HCT116 (cell line): ENCODE measurements around the gene OR13H1.

ENCODE experiments used
- ATF3 ChIP-seq: IDR thresholded peaks from 2 replicates; pipeline ENCODE4 v1.6.1; 2012
- CTCF ChIP-seq, 3 experiments: fragments of 200-600 bp in 1 of 3; sonication (generic) in 1 of 3; IDR thresholded peaks in 2 of 3; conservative IDR thresholded peaks in 1 of 3; 2 replicates each; pipeline ENCODE4 v1.5.1; 2012 to 2017; ENCODE audit warnings: low read depth in 2 of 3, low read length in 2 of 3, antibody characterized with exemption in 1 of 3, borderline replicate concordance in 1 of 3, control low read depth in 1 of 3, mild to moderate bottlenecking in 1 of 3, mixed read lengths in 1 of 3, mixed run types in 1 of 3, moderate library complexity in 1 of 3; ENCODE audit not compliant: insufficient read depth in 1 of 3
- EGR1 ChIP-seq: IDR thresholded peaks from 2 replicates; pipeline ENCODE4 v1.6.1; 2012; ENCODE audit warnings: low read depth
- EZH2 ChIP-seq: fragments of 200-600 bp; sonication (generic); IDR thresholded peaks from 2 replicates; pipeline ENCODE4 v1.6.1; 2017; ENCODE audit warnings: antibody characterized with exemption, mixed run types
- EZH2phosphoT487 ChIP-seq: fragments of 200-600 bp; IDR thresholded peaks from 2 replicates; pipeline ENCODE4 v1.6.1; 2018; ENCODE audit warnings: antibody characterized with exemption, borderline replicate concordance
- POLR2A ChIP-seq: IDR thresholded peaks from 2 replicates; pipeline ENCODE4 v1.7.0; 2011; ENCODE audit warnings: borderline replicate concordance; ENCODE audit not compliant: insufficient read depth, insufficient read length; ENCODE audit errors: extremely low read depth
- TCF7L2 ChIP-seq: IDR thresholded peaks from 2 replicates; pipeline ENCODE4 v1.7.0; 2011; ENCODE audit warnings: borderline replicate concordance, inconsistent platforms; ENCODE audit not compliant: insufficient read depth, insufficient read length; ENCODE audit errors: extremely low read depth
- YY1 ChIP-seq: IDR thresholded peaks from 2 replicates; pipeline ENCODE4 v1.6.1; 2011; ENCODE audit warnings: low read length, low read depth, moderate library complexity, mild to moderate bottlenecking; ENCODE audit not compliant: insufficient replicate concordance; ENCODE audit errors: extremely low read depth
- ZNF274 ChIP-seq: fragments of 200-500 bp; sonication (Bioruptor generic); IDR thresholded peaks from 2 replicates; pipeline ENCODE4 v1.6.1; 2014; ENCODE audit warnings: mild to moderate bottlenecking, low read depth, low read length, inconsistent platforms

GRCh38 chrX:131543774-131544173, at the start of gene OR13H1:
- TF ChIP-seq CTCF (IDR thresholded peaks at IDR 0.05 in 2 of 3, conservative IDR thresholded peaks at IDR 0.05 in 1 of 3; ENCODE audit: borderline replicate concordance in 1 of 3, insufficient read depth in 1 of 3, low read depth in 2 of 3, low read length in 2 of 3) (no peak), ATF3 (no peak), TCF7L2 (no peak), POLR2A (no peak), EGR1 (no peak), EZH2 (no peak), YY1 (no peak), EZH2phosphoT487 (no peak), ZNF274 (no peak)
